Measurements from ENCODE around the gene AKR1C2. TPM values are rescaled to one million over a fixed set of nuclear protein-coding genes. Genes with fewer than 3 reads are reported as not detected.
A peak's percentile ranks its signal among the peaks of the same experiment; 100 is the strongest.
"Not testable (repeated sequence)": the region's sequence is repeated elsewhere in the genome, so short reads cannot be mapped to it uniquely, and the experiment has no call there.

Gene AKR1C2

DNA sequence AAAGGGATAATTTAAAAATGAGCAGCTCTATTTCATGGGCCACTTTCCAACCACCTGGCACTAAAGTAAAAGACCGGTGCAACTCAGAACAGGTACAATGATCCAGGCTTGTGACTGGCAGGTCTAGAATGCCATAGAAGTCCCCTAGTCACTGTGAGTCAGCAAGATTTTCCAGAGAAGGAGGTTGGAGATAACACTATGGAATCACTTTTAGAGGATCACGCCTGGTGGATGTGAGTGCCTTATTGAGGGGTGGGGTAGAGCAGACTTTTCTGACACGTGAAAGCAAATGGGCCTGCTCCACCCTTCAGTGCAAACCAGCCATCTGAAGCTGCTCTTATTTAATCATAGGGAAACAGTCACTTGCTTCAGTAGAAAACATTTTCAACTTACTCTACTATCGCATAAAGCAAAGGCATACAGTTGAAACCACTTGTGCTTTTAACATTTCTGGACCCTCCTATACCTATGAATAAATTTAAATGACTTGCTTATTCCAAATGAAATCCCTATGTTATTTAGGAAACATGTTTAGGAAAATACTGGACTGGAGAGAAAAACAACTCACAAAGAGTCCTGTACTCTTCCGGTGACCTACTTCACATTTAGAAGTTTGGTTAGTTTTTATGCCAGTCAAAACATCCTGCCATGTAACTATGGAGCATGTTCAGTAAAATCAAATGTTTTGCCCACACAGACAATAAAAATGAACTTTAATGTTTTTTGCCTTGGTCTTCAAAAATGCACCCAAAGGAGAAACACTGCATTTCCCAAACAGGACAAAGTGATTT, 61.9 kb downstream of the AKR1C2 start:
- no peak overlapping the region for H2AK5ac ChIP-seq (ENCODE audit: low read length)
- no peak overlapping the region for H4K5ac ChIP-seq (ENCODE audit: low read length)
- no peak overlapping the region for H3K9ac ChIP-seq (ENCODE audit: low read length)
- H2BK5ac ChIP-seq (ENCODE audit: low read length): no peak overlapping the region
- peak; percentile 71 for DNase-seq
- no peak overlapping the region for H3K4ac ChIP-seq (ENCODE audit: low read depth, low read length)
- H2BK15ac ChIP-seq (replicated peaks; ENCODE audit: low read depth): no peak overlapping the region
- no peak overlapping the region for H4K8ac ChIP-seq (ENCODE audit: low read depth, low read length)
- H3K23ac ChIP-seq (ENCODE audit: low read length): no peak overlapping the region
- H3K56ac ChIP-seq (ENCODE audit: low read length): peak overlapping the region; percentile 25
- H3K27ac ChIP-seq (ENCODE audit: low read depth, low read length): no peak overlapping the region
- no peak overlapping the region for H3K4me2 ChIP-seq (ENCODE audit: low read length)
- H3K18ac ChIP-seq (ENCODE audit: low read length): no peak overlapping the region
- H3K79me1 ChIP-seq (ENCODE audit: low read length): no peaks in the 10 kb centered on the region
- H3K4me1 ChIP-seq (ENCODE audit: control insufficient read depth, low read depth, low read length): no peaks in the 10 kb centered on the region
- H3K4me3 ChIP-seq (ENCODE audit: low read length): no peak overlapping the region
- no peaks in the 10 kb centered on the region for H3K27me3 ChIP-seq (ENCODE audit: insufficient read depth, low read length, poor library complexity)
- H3K79me2 ChIP-seq (ENCODE audit: control insufficient read depth, insufficient read depth, low read length): no peaks in the 10 kb centered on the region
- no peaks in the 10 kb centered on the region for H3K36me3 ChIP-seq (ENCODE audit: control insufficient read depth, insufficient read depth, low read length)
- no CpG with 5 or more reads among the region's 5 CpGs for WGBS (ENCODE audit: extremely low coverage, insufficient coverage, low lambda C conversion rate)
- peak overlapping the region; percentile 75 for H2BK120ac ChIP-seq (ENCODE audit: low read depth, low read length)

DNA sequence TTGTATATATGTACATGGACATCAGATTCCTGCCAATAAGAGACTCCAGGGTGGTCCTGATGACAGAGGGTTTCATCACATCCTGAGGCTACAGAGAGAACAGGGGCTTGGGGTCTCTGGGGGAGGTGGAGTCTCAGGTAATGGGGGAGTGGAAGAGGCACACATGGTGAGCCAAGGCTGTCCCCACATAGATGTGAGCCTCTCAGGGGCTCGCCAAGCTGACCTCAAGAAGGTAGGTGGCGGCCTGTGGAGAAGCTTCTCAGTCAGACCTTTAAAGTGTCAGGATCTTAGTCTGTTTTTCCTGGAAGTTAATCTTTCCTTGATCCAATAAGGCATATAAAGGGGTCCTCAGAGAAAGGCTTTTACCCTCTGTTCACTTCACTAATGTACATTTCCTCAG, 62.7 kb downstream of the AKR1C2 start:
- H3K27ac ChIP-seq (ENCODE audit: low read depth, low read length); H3K4me1 ChIP-seq (ENCODE audit: control insufficient read depth, low read depth, low read length); DNase-seq; H3K27me3 ChIP-seq (ENCODE audit: insufficient read depth, low read length, poor library complexity); H2BK15ac ChIP-seq (replicated peaks; ENCODE audit: low read depth); H2BK5ac ChIP-seq (ENCODE audit: low read length); H2AK5ac ChIP-seq (ENCODE audit: low read length); H3K4me3 ChIP-seq (ENCODE audit: low read length); H2BK120ac ChIP-seq (ENCODE audit: low read depth, low read length); H3K36me3 ChIP-seq (ENCODE audit: control insufficient read depth, insufficient read depth, low read length); H3K79me2 ChIP-seq (ENCODE audit: control insufficient read depth, insufficient read depth, low read length); H3K79me1 ChIP-seq (ENCODE audit: low read length); H3K4me2 ChIP-seq (ENCODE audit: low read length); H4K5ac ChIP-seq (ENCODE audit: low read length); H3K56ac ChIP-seq (ENCODE audit: low read length); H4K8ac ChIP-seq (ENCODE audit: low read depth, low read length); H3K9ac ChIP-seq (ENCODE audit: low read length); H3K23ac ChIP-seq (ENCODE audit: low read length): not testable (repeated sequence)
- WGBS (ENCODE audit: extremely low coverage, insufficient coverage, low lambda C conversion rate): no CpG with 5 or more reads among the region's 2 CpGs
- H3K4ac ChIP-seq (ENCODE audit: low read depth, low read length): peak overlapping the region; percentile 27
- peak overlapping the region; percentile 25 for H3K18ac ChIP-seq (ENCODE audit: low read length)

GRCh38 chr10:4940073-4940428, 63.6 kb downstream of the AKR1C2 start:
- not testable (repeated sequence) for H2AK5ac ChIP-seq (ENCODE audit: low read length); H3K27ac ChIP-seq (ENCODE audit: low read depth, low read length); H4K8ac ChIP-seq (ENCODE audit: low read depth, low read length); H3K4me3 ChIP-seq (ENCODE audit: low read length); H3K79me1 ChIP-seq (ENCODE audit: low read length); H3K36me3 ChIP-seq (ENCODE audit: control insufficient read depth, insufficient read depth, low read length); H3K4me1 ChIP-seq (ENCODE audit: control insufficient read depth, low read depth, low read length); DNase-seq; H3K9ac ChIP-seq (ENCODE audit: low read length); H2BK120ac ChIP-seq (ENCODE audit: low read depth, low read length); H2BK5ac ChIP-seq (ENCODE audit: low read length); H3K79me2 ChIP-seq (ENCODE audit: control insufficient read depth, insufficient read depth, low read length); H3K56ac ChIP-seq (ENCODE audit: low read length); H2BK15ac ChIP-seq (replicated peaks; ENCODE audit: low read depth); H3K23ac ChIP-seq (ENCODE audit: low read length); H3K18ac ChIP-seq (ENCODE audit: low read length); H3K4ac ChIP-seq (ENCODE audit: low read depth, low read length); H4K5ac ChIP-seq (ENCODE audit: low read length); H3K4me2 ChIP-seq (ENCODE audit: low read length); H3K27me3 ChIP-seq (ENCODE audit: insufficient read depth, low read length, poor library complexity)
- no CpG with 5 or more reads among the region's 6 CpGs for WGBS (ENCODE audit: extremely low coverage, insufficient coverage, low lambda C conversion rate)

- Histone ChIP-seq H2BK120ac (ENCODE audit: low read depth, low read length) (no peak overlapping the region), H2AK5ac (ENCODE audit: low read length) (no peak overlapping the region), H3K56ac (ENCODE audit: low read length) (no peak overlapping the region), H3K23ac (ENCODE audit: low read length) (no peak overlapping the region), H3K4me3 (ENCODE audit: low read length) (no peak overlapping the region), H3K79me2 (ENCODE audit: control insufficient read depth, insufficient read depth, low read length) (no peaks in the 10 kb centered on the region), H4K8ac (ENCODE audit: low read depth, low read length) (no peak overlapping the region), H3K9ac (ENCODE audit: low read length) (no peak overlapping the region), H3K18ac (ENCODE audit: low read length) (no peak overlapping the region), H3K79me1 (ENCODE audit: low read length) (no peaks in the 10 kb centered on the region), H2BK15ac (replicated peaks; ENCODE audit: low read depth) (no peak overlapping the region), H3K27me3 (ENCODE audit: insufficient read depth, low read length, poor library complexity) (no peaks in the 10 kb centered on the region), H3K36me3 (ENCODE audit: control insufficient read depth, insufficient read depth, low read length) (no peaks in the 10 kb centered on the region), H3K4me2 (ENCODE audit: low read length) (no peak overlapping the region), H2BK5ac (ENCODE audit: low read length) (no peak overlapping the region), H3K4ac (ENCODE audit: low read depth, low read length) (no peak overlapping the region), H4K5ac (ENCODE audit: low read length) (no peak overlapping the region), H3K4me1 (ENCODE audit: control insufficient read depth, low read depth, low read length) (no peaks in the 10 kb centered on the region), H3K27ac (ENCODE audit: low read depth, low read length) (no peak overlapping the region)
- no peak for DNase-seq
- no CpG with 5 or more reads among the region's 7 CpGs for WGBS (ENCODE audit: extremely low coverage, insufficient coverage, low lambda C conversion rate)
Measured at GRCh38 chr10:4939224-4940072, 64.2 kb downstream of the AKR1C2 start.

Small RNA genes within 50 kb of the gene (small RNA-seq; reads per million reads assigned to genes)
- not detected for gene RF00096 (ENCODE audit: insufficient read depth)
